Thymus (tissue), 11 donors: ENCODE results near the gene C14orf119. TPM values are rescaled to one million over a fixed set of nuclear protein-coding genes. Genes with fewer than 3 reads are reported as not detected.

ENCODE experiments used
- DNase-seq, 9 donors: peaks; one replicate each; pipeline ENCODE4 v3.0.0-alpha.2; 2013; ENCODE audit warnings: low spot score in 9 of 9, low read depth in 6 of 9, missing footprints in 1 of 9
- H3K27ac ChIP-seq, 2 donors: one replicate each; pipeline ENCODE4 v1.5.1; 2013; ENCODE audit warnings: control low read depth in 1 of 2, low read depth in 1 of 2, low read length in 1 of 2, mild to moderate bottlenecking in 1 of 2, moderate library complexity in 1 of 2
- H3K27me3 ChIP-seq, 2 donors: one replicate each; pipeline ENCODE4 v1.5.1; 2013; ENCODE audit warnings: low read length in 1 of 2; ENCODE audit not compliant: control insufficient read depth in 2 of 2, insufficient read depth in 1 of 2
- H3K36me3 ChIP-seq, 2 donors: one replicate each; pipeline ENCODE4 v1.5.1; 2013; ENCODE audit warnings: low read length in 1 of 2, mild to moderate bottlenecking in 1 of 2, moderate library complexity in 1 of 2; ENCODE audit not compliant: control insufficient read depth in 2 of 2, insufficient read depth in 2 of 2
- H3K4me1 ChIP-seq, 2 donors: one replicate each; pipeline ENCODE4 v1.5.1; 2013; ENCODE audit warnings: low read length in 2 of 2; ENCODE audit not compliant: control insufficient read depth in 2 of 2, insufficient read depth in 2 of 2
- H3K4me3 ChIP-seq, 2 donors: one replicate each; pipeline ENCODE4 v1.5.1; 2013; ENCODE audit warnings: low read length in 2 of 2, control low read depth in 1 of 2, mild to moderate bottlenecking in 1 of 2
- H3K9me3 ChIP-seq, 2 donors: one replicate each; pipeline ENCODE4 v1.5.1; 2013; ENCODE audit warnings: low read length in 1 of 2, mild to moderate bottlenecking in 1 of 2; ENCODE audit not compliant: control insufficient read depth in 2 of 2, insufficient read depth in 1 of 2
- WGBS: extraction: QIAGEN DNeasy Blood & Tissue Kit; methylation state at CpG from one replicate; pipeline ENCODE4 v1.1.7; 2013; 5-methylcytosine and 5-hydroxymethylcytosine counted together
- polyA plus RNA-seq: library from polyadenylated mRNA; stranded (reverse); fragments of 200-250 nt; gene quantifications from one replicate; pipeline ENCODE4 v1.2.3, GENCODE V29; 2013
- total RNA-seq: library from RNA; stranded (reverse); fragments of 120-200 nt; gene quantifications from one replicate; pipeline ENCODE4 v1.2.4, GENCODE V29; 2013
- donor health status: healthy.

Gene C14orf119
- total and polyA plus RNA-seq, 2 donors: 43.6 to 52.9 TPM

GRCh38 chr14:23109769-23110168, 14.5 kb downstream of the C14orf119 start:
- 95% methylated on average over 1 of the region's 1 CpG for WGBS
- no peaks in the 10 kb centered on the region for H3K4me1 ChIP-seq
- no peaks in the 10 kb centered on the region for H3K36me3 ChIP-seq
- no peak overlapping the region for H3K27ac ChIP-seq
- peaks cover 3 to 39% of the 10 kb centered on the region in 2 donors for H3K27me3 ChIP-seq
- DNase-seq: no peak
- H3K9me3 ChIP-seq: peaks cover 0 to 3% of the 10 kb centered on the region in 2 donors
- no peak overlapping the region for H3K4me3 ChIP-seq

GRCh38 chr14:23110579-23111365, 15.5 kb downstream of the C14orf119 start:
- Histone ChIP-seq H3K4me3 (no peak overlapping the region), H3K36me3 (no peaks in the 10 kb centered on the region), H3K9me3 (peaks cover 0 to 3% of the 10 kb centered on the region in 2 donors), H3K4me1 (no peaks in the 10 kb centered on the region), H3K27me3 (peaks cover 3 to 42% of the 10 kb centered on the region in 2 donors), H3K27ac (no peak overlapping the region)
- WGBS: 64% methylated on average over 5 of the region's 5 CpGs
- DNase-seq: no peak

GRCh38 chr14:23112359-23113178, 17.3 kb downstream of the C14orf119 start:
- no peaks in the 10 kb centered on the region for H3K4me1 ChIP-seq
- peaks cover 3 to 42% of the 10 kb centered on the region in 2 donors for H3K27me3 ChIP-seq
- H3K36me3 ChIP-seq: no peaks in the 10 kb centered on the region
- no peak for DNase-seq
- H3K4me3 ChIP-seq: no peak overlapping the region
- no peak overlapping the region for H3K27ac ChIP-seq
- H3K9me3 ChIP-seq: peaks cover 0 to 3% of the 10 kb centered on the region in 2 donors
- 37% methylated on average over 12 of the region's 12 CpGs for WGBS

GRCh38 chr14:23113431-23114119, 18.3 kb downstream of the C14orf119 start:
- Histone ChIP-seq H3K27me3 (peaks cover 3 to 42% of the 10 kb centered on the region in 2 donors), H3K36me3 (no peaks in the 10 kb centered on the region), H3K4me3 (no peak overlapping the region), H3K4me1 (peaks cover 0 to 7% of the 10 kb centered on the region in 2 donors), H3K9me3 (peaks cover 0 to 3% of the 10 kb centered on the region in 2 donors), H3K27ac (no peak overlapping the region)
- WGBS: 88% methylated on average over 10 of the region's 10 CpGs
- no peak for DNase-seq

- 93% methylated on average over 5 of the region's 5 CpGs for WGBS
- H3K4me1 ChIP-seq: peaks cover 0 to 12% of the 10 kb centered on the region in 2 donors
- DNase-seq: no peak
- H3K9me3 ChIP-seq: peaks cover 0 to under 1% of the 10 kb centered on the region in 2 donors
- H3K27ac ChIP-seq: no peak overlapping the region
- H3K36me3 ChIP-seq: no peaks in the 10 kb centered on the region
- peaks cover 3 to 42% of the 10 kb centered on the region in 2 donors for H3K27me3 ChIP-seq
- H3K4me3 ChIP-seq: no peak overlapping the region
Measured at GRCh38 chr14:23114120-23114458, 18.8 kb downstream of the C14orf119 start.

- no peaks in the 10 kb centered on the region for H3K36me3 ChIP-seq
- peaks cover 3 to 42% of the 10 kb centered on the region in 2 donors for H3K27me3 ChIP-seq
- no peak for DNase-seq
- no peak overlapping the region for H3K4me3 ChIP-seq
- no peaks in the 10 kb centered on the region for H3K9me3 ChIP-seq
- H3K4me1 ChIP-seq: peaks cover 1 to 18% of the 10 kb centered on the region in 2 donors
- WGBS: 88% methylated on average over 4 of the region's 4 CpGs
- H3K27ac ChIP-seq: no peak overlapping the region
Measured at GRCh38 chr14:23114669-23115038, 19.3 kb downstream of the C14orf119 start.

- DNase-seq: no peak
- peaks cover 3 to 39% of the 10 kb centered on the region in 2 donors for H3K27me3 ChIP-seq
Measured at GRCh38 chr14:23115039-23115731, 19.9 kb downstream of the C14orf119 start.

GRCh38 chr14:23115918-23116317, 20.6 kb downstream of the C14orf119 start:
- no peaks in the 10 kb centered on the region for H3K9me3 ChIP-seq
- DNase-seq: no peak
- no peak overlapping the region for H3K4me3 ChIP-seq
- peaks cover 9 to 30% of the 10 kb centered on the region in 2 donors for H3K4me1 ChIP-seq
- H3K27ac ChIP-seq: no peak overlapping the region
- H3K36me3 ChIP-seq: no peaks in the 10 kb centered on the region
- 97% methylated on average over 5 of the region's 5 CpGs for WGBS
- peaks cover under 1 to 34% of the 10 kb centered on the region in 2 donors for H3K27me3 ChIP-seq

More at GRCh38 chr14:23115039-23115731, 19.9 kb downstream of the C14orf119 start:
- H3K4me1 ChIP-seq: peaks cover 6 to 23% of the 10 kb centered on the region in 2 donors
- WGBS: 92% methylated on average over 10 of the region's 10 CpGs
- H3K27ac ChIP-seq: no peak overlapping the region
- H3K4me3 ChIP-seq: no peak overlapping the region
- no peaks in the 10 kb centered on the region for H3K9me3 ChIP-seq
- H3K36me3 ChIP-seq: no peaks in the 10 kb centered on the region
